ENCODE measurements around the gene FGL2.
"Not testable (repeated sequence)": the region's sequence is repeated elsewhere in the genome, so short reads cannot be mapped to it uniquely, and the experiment has no call there.

The FGL2 gene, protein sequence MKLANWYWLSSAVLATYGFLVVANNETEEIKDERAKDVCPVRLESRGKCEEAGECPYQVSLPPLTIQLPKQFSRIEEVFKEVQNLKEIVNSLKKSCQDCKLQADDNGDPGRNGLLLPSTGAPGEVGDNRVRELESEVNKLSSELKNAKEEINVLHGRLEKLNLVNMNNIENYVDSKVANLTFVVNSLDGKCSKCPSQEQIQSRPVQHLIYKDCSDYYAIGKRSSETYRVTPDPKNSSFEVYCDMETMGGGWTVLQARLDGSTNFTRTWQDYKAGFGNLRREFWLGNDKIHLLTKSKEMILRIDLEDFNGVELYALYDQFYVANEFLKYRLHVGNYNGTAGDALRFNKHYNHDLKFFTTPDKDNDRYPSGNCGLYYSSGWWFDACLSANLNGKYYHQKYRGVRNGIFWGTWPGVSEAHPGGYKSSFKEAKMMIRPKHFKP

GRCh38 chr7:77199013-77199966, at the start of gene FGL2:
Gene FGL2, minus strand, starts transcription at chr7:77199819. Its CDS starts 26 bp downstream, at chr7:77199793.
- peak; percentile 74 for DNase-seq

GRCh38 chr7:77248154-77248553, 48.5 kb upstream of the FGL2 start:
- DNase-seq, result no peak

DNA sequence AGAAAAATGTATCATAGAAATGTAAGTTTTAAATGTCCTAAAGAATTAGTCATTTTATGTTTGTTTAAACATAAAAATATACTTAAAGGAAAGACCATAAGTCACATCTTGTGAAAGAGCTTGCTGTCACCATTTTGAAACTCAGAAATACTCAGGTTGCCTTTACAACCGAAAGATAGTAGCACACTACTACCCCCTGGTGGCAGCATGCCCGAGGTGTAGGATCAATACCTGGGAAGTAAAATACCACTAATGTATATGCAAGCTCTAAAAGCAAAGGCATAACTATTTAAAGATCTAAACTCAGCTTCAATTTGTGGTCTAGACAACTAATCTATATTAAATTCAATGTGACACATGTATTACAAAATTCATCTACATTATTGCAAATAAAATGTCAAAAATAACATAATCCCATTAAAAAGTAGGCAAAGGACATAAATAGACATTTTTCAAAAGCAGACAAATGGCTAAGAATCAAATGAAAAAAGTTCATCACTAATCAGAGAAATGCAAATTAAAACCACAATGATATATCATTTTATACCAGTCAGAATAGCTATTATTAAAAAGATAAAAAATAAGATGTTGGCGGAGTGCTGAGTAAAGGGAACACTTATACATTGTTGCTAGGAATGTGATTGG, 47.7 kb upstream of the FGL2 start:
- peak; percentile 94 for DNase-seq

GRCh38 chr7:77246026-77246640, 46.5 kb upstream of the FGL2 start:
- DNase-seq, result no peak

DNA sequence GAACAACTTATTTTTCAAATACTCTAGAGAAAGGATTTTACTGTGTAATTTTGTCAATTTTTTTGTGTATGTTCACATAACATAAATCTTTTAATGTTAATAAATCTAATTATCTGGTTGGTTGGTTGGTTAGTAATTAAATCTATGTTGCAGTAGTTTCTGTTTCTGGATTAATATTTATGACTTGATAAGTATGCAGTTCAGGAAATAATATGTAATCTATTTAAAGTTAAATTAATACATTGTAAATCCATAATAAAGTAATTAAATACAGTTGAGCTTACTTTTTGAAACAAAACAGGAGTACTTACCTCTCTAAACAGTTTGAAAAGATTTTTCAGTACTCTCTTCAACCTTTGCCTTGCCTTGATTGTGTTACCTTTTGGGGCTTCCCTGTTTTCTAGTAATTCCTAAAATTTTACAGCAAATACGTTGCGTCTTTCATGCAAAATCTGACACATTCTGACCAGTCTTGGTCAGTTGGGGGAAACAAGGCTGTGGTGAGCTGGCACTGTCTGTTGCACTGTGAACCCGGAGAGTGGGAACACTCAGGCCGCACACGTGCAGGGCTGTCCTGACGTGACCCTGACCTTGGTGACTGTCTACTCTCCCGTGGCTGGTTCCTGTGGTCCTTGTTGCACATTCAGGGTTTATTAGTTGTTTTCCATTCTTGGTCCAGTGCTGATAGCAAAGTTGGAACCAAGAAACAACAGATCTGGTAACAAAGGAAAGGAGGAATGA, 45.6 kb upstream of the FGL2 start:
- DNase-seq, result no peak

DNA sequence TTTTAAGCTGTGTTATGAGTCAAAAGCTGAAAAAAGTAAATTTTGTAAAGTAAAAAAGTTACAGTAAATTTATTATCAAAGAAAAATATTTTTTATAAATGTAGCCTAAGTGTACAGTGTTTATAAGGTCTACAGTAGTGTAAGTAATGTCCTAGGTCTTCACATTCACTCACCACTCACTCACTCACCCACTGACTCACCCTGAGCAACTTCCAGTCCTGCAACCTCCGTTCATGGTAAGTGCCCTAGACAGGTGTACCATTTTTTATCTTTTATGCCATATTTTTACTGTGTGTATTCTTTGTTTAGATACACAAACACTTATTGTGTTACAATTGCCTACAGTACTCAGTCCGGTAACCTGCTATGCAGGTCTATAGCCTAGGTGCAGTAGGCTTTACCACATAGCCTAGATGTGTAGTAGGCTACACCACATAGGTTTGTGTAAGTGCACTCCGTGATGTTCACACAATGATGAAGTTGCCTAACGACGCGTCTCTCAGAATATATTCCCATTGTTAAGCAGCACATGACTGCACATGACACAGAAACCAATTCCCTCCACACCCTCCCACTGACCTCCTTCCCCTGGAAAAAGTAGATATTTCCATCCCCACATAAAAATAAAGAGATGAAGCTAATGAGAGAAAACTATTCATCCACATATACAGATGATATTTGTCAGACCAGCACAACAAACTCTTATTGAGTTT, 44.8 kb upstream of the FGL2 start:
- DNase-seq, result no peak

DNA sequence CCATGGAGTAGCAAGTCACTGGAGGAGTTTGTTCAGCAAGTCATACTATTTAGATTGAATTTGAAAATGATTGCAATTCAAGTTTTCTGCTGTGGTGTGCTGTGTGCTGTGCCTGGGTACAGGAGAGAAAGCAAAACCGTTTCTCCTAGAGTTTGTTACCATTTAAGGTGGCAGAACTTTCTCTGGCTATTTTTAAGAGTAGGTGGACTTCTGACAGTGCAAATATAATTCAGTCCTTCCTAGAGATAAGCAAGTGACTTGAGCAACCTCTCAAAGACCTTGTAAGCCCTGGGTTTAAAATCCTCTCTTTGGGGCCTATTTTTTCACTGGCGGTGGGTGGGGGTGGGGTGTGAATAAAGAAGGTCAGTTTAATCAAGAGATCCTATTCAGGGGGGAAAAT, 42.9 kb upstream of the FGL2 start:
- DNase-seq, result no peak

DNA sequence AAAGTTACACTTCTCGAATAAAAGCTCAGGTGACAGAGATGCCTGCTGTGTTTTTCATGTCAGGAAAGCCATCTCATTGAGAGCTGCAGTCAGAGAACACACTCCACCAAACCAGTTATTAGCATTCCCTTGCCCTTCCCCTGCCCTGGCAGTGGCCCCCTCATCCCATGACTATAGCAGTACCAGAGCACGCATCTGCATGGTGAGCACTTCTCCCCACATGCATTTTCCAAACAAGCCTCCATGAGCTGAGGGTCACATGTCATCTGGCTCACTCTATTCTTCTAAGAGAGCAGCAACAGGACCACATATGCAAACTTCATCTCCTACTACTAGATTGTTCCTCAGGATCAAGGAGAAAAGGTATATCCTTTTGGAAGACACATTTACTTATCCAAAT, 42.4 kb upstream of the FGL2 start:
- no peak for DNase-seq

- DNase-seq, result no peak
These were observed 39.9 kb upstream of the FGL2 start for GRCh38 chr7:77239471-77239870.

DNA sequence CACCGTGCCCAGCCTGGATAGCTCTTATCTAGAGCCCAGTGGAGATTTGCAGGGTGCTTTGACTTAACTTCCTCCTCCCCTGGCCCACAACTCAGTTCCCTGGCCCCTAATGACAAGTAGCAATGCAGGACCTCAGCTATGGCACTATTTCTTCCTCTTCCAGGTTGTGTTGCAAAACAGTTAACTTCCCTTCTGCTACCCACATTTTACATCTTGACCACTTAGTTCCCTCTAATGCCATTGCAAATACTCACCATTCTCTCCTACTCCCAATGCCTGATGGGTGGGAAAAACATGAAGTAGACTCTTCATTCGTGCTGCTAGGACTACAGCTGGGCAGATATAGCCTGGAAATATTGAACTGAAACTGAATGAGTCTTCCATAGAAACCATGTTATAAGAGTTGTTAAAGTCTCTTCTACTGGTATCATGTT, 39.1 kb upstream of the FGL2 start:
- no peak for DNase-seq

DNA sequence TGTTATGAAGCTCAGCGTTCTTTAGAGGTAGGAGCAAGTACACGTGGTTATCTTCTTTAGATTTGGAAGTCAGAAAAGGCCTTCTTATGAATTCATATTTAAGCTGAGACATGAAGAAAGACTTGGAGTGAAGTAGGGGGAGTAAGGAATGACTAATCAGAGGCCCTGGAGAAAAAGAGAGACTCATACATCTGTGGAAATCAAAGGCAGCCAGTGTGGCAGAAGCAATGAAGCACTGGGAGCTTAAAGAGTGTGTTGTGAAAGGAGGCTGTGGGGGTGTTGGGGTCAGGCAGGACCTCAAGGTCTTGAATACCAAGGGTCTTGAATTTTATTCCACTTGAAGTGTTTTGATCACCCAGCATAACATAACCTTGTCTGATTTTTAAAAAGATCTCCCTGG, 35.7 kb upstream of the FGL2 start:
- no peak for DNase-seq

DNA sequence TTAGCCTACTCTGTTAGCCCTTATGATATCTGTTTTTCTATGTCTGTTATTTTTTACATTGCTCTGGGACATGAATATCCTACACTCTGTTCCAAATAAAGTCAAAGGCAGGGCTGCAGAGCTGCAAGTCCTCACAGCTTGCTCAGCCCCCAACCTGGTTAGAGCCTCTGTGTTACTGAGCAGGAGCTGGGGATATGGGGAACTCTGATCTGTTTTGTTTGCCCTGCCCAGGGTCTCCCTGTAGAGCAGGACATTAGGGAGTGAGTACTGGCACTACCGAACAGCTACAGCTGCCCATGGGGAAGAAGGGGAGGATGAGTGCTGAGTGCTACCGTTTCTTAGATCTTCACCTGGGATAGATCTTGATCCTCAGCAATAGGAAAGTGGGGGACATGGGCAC, 32.8 kb upstream of the FGL2 start:
- DNase-seq, result no peak

DNA sequence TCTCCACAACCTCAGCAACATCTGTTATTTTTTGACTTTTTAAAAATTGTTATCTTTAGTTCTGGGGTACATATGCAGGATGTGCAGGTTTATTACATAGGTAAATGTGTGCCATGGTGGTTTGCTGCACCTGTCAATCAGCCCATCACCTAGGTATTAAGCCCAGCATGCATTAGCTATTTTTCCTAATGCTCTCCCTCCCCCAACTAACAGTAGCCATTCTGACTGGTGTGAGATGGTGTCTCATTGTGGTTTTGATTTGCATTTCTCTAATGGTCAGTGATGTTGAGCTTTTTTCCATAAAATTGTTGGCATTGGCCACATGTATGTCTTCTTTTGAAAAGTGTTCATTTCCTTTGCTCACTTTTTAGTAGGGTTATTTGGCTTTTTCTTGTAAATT, 29.2 kb upstream of the FGL2 start:
- DNase-seq, result not testable (repeated sequence)

DNA sequence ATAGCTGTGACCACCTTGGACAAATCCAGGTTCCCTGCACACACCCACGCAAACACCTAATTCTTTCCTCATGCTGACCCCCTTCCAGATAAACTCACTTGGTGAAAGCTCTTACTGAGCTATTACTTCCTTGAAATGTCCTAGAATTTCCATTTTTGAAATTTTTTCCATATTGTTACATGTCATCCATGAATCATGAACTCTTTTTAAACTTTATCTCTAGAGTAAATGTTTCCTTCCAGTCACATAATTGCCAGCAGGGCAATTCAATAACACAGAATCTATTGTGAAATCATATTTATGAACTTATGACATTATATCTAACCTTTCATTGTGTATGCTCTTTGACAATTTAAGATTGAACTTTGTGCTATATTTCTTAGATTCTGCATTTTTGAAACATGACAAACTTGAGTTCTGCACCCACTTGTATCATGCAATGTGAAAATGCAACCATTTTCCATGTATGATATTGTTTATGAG, 26.8 kb upstream of the FGL2 start:
- DNase-seq, result no peak

DNA sequence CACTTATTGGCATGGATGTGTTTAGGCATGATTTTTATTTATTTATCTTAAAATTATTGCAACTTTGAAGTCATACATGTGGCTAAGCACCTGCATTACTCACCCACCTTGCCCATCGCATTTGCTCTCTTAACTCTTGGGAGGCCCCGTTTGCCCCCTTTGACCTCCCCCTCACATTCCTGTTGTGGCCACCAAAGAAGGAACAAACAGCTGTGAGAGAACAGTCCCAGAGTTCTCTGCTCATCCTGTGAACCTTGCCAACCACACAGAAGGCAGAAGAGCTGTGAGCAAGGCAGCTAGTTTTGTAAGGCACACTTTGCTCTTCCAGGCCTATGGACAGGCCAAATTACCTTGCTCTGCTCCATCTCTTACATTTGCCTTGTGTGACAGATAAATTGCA, 23.6 kb upstream of the FGL2 start:
- no peak for DNase-seq

- DNase-seq, result no peak
These were observed 23.2 kb upstream of the FGL2 start for GRCh38 chr7:77222819-77223218.

- DNase-seq, result no peak
These were observed 22.4 kb upstream of the FGL2 start for GRCh38 chr7:77222065-77222464.

GRCh38 chr7:77219701-77220331, 20.2 kb upstream of the FGL2 start:
- DNase-seq, result not testable (repeated sequence)

GRCh38 chr7:77217474-77218185, 18.0 kb upstream of the FGL2 start:
- DNase-seq, result no peak
